Gastrocnemius medialis (tissue), 4 donors: ENCODE measurements around the gene LINGO1. TPM values are rescaled to one million over a fixed set of nuclear protein-coding genes. Genes with fewer than 3 reads are reported as not detected.

ENCODE experiments used
- ATAC-seq, 2 donors: fragments of 150-250 bp; one replicate each; pipeline ENCODE4 v1.9.1; 2016
- DNase-seq, 2 donors: peaks; one replicate each; pipeline ENCODE4 v3.0.0-alpha.2; 2019
- H3K27ac ChIP-seq, 4 donors: fragments of 200-600 bp; sonication (generic); 1 replicate in 1 of 4; 2 replicates in 3 of 4; pipeline ENCODE4 v1.5.1; 2016 to 2018; ENCODE audit warnings: mild to moderate bottlenecking in 2 of 4, moderate library complexity in 1 of 4
- H3K27me3 ChIP-seq, 3 donors: fragments of 200-600 bp; sonication (generic) in 2 of 3; 1 replicate in 1 of 3; 2 replicates in 2 of 3; pipeline versions ENCODE4 v1.5.1 to v1.6.0; 2016 to 2019; ENCODE audit warnings: mild to moderate bottlenecking in 1 of 3, moderate library complexity in 1 of 3
- H3K36me3 ChIP-seq, 2 donors: fragments of 200-600 bp; sonication (generic) in 1 of 2; one replicate each; pipeline ENCODE4 v1.5.1; 2017 to 2018
- H3K4me1 ChIP-seq, 2 donors: fragments of 200-600 bp; sonication (generic) in 1 of 2; one replicate each; pipeline ENCODE4 v1.5.1; 2016 to 2017; ENCODE audit warnings: mild to moderate bottlenecking in 2 of 2
- H3K4me3 ChIP-seq, 4 donors: fragments of 200-600 bp; sonication (generic) in 3 of 4; 1 replicate in 1 of 4; 2 replicates in 3 of 4; pipeline ENCODE4 v1.5.1; 2016 to 2019; ENCODE audit warnings: mild to moderate bottlenecking in 2 of 4
- H3K9me3 ChIP-seq, 3 donors: fragments of 200-600 bp; sonication (generic) in 2 of 3; 1 replicate in 1 of 3; 2 replicates in 2 of 3; pipeline ENCODE4 v1.5.1; 2016 to 2019
- POLR2A ChIP-seq, 2 donors: fragments of 450-650 bp; IDR thresholded peaks; one replicate each; pipeline ENCODE4 v1.6.1; 2017; ENCODE audit warnings: antibody characterized with exemption in 2 of 2, mild to moderate bottlenecking in 2 of 2, moderate library complexity in 2 of 2
- in situ Hi-C, 4 donors: fragments of 200-750 bp; cut with MboI; loops; one replicate each; pipeline versions ENCODE4 v1.15.0 to v1.8.0; 2017; ENCODE audit warnings: low sequenced_read_pairs in 4 of 4
- intact Hi-C: fragments of 100-400 bp; cut with DNase I; formaldehyde crosslinking; loops from one replicate; pipeline ENCODE4 v1.15.1; 2023; ENCODE audit warnings: low total_unique reads
- total RNA-seq, 4 donors: library from RNA; depleted of rRNA; stranded (reverse); fragments of >200 nt; gene quantifications; one replicate each; pipeline versions ENCODE4 v1.1.0 to v1.2.3, GENCODE V29; 2016
- TF ChIP-seq, protein P1 (sequence below), 5 experiments: fragments of 450-650 bp in 3 of 5; fragments of 200-600 bp in 2 of 5; sonication (generic) in 2 of 5; IDR thresholded peaks in 4 of 5; conservative IDR thresholded peaks in 1 of 5; 1 replicate in 4 of 5; 2 replicates in 1 of 5; pipeline ENCODE4 v1.5.1; 2016 to 2019; ENCODE audit warnings: antibody characterized with exemption in 5 of 5, mild to moderate bottlenecking in 3 of 5, moderate library complexity in 3 of 5

The LINGO1 gene, protein sequence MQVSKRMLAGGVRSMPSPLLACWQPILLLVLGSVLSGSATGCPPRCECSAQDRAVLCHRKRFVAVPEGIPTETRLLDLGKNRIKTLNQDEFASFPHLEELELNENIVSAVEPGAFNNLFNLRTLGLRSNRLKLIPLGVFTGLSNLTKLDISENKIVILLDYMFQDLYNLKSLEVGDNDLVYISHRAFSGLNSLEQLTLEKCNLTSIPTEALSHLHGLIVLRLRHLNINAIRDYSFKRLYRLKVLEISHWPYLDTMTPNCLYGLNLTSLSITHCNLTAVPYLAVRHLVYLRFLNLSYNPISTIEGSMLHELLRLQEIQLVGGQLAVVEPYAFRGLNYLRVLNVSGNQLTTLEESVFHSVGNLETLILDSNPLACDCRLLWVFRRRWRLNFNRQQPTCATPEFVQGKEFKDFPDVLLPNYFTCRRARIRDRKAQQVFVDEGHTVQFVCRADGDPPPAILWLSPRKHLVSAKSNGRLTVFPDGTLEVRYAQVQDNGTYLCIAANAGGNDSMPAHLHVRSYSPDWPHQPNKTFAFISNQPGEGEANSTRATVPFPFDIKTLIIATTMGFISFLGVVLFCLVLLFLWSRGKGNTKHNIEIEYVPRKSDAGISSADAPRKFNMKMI
- 10 to 100 TPM in 1 of 4 donors, under 1 TPM in 1, not detected in 2; 0.94 to 12.8 TPM for total RNA-seq

DNA sequence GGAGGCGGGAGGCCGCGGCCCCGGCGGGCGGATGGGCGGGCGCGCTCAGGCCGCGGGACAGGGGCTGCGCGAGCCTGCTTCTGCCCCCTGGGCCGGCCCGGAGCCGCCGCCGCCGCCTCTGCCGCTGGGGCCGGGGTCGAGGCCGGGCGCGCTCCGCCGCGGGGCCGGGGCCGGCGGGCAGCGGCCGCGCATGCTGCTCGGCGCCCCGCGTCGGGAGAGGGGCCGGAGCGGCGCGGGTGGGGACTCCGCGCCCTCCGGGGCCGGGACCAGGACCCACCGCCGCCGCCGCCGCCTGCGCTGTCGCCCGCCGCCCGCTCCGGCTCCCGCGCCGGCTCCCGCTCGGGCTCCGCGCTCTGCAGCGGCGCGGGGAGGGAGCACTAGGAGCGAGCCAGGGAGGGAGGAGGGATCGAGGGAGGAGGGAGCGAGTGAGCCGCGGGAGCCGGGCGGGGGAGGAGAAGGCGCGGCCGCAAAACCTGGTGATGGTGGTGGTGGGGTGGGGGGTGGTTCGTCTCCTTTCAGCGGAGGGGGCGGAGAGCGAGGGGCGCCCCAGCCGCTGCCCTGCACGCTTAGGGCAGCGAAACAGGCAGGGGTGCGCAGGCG lies at the start of gene LINGO1:
Gene LINGO1 (minus strand): TSS at position 379 of the 600 bp plus-strand sequence. CDS start 597 bp downstream, outside the sequence.
- H3K36me3 ChIP-seq, result no peaks in the 10 kb centered on the region
- H3K27me3 ChIP-seq, result peaks cover 42 to 48% (median 47%) of the 10 kb centered on the region in 3 donors
- DNase-seq (no peak), ATAC-seq (no peak)
- intact Hi-C loops (loop anchor here (2.0 to 10.0 kb wide), 2 partner anchors 188 to 608 kb away; no protein-coding TSS in a partner anchor), in situ Hi-C loops (no loop called here)
- H3K9me3 ChIP-seq, result no peaks in the 10 kb centered on the region
- TF ChIP-seq, protein P1, sequence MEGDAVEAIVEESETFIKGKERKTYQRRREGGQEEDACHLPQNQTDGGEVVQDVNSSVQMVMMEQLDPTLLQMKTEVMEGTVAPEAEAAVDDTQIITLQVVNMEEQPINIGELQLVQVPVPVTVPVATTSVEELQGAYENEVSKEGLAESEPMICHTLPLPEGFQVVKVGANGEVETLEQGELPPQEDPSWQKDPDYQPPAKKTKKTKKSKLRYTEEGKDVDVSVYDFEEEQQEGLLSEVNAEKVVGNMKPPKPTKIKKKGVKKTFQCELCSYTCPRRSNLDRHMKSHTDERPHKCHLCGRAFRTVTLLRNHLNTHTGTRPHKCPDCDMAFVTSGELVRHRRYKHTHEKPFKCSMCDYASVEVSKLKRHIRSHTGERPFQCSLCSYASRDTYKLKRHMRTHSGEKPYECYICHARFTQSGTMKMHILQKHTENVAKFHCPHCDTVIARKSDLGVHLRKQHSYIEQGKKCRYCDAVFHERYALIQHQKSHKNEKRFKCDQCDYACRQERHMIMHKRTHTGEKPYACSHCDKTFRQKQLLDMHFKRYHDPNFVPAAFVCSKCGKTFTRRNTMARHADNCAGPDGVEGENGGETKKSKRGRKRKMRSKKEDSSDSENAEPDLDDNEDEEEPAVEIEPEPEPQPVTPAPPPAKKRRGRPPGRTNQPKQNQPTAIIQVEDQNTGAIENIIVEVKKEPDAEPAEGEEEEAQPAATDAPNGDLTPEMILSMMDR (IDR thresholded peaks at IDR 0.05 in 4 of 5, conservative IDR thresholded peaks at IDR 0.05 in 1 of 5), result no peak
- no peak for TF ChIP-seq POLR2A (IDR thresholded peaks at IDR 0.05)
- no peak within 1 kb of the TSS for H3K27ac ChIP-seq
- peaks cover 0 to 11% of the 10 kb centered on the region in 2 donors for H3K4me1 ChIP-seq
- H3K4me3 ChIP-seq, result peak within 1 kb of the TSS; percentile 54 to 73 (median 60)

DNA sequence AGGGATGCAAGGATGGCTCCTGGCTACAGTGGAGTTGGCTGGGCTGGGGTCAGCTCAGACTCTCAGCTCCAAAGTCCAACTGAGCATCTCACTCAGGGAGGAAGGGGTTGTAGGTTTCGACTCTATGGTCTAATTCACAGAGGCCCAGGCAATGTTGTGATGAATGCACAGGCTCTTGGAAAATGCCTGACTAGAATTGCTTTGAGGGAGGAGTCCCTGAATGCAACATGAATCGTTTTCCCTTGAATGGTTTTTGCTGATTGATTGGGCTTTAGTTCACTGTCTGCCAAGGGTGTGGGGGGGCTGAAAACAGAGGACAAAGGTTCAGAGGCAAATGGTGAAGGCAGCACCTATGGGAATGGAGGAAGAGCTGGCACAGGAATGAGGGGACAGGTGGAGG lies 48.6 kb upstream of the LINGO1 start:
- DNase-seq (no peak), ATAC-seq (no peak)
- H3K4me1 ChIP-seq, result no peaks in the 10 kb centered on the region
- TF ChIP-seq POLR2A (IDR thresholded peaks at IDR 0.05), result no peak
- TF ChIP-seq, protein P1 (IDR thresholded peaks at IDR 0.05 in 4 of 5, conservative IDR thresholded peaks at IDR 0.05 in 1 of 5), result no peak
- in situ Hi-C loops, result no loop called here
- H3K36me3 ChIP-seq, result no peaks in the 10 kb centered on the region
- no peaks in the 10 kb centered on the region for H3K9me3 ChIP-seq
- H3K27ac ChIP-seq, result no peak overlapping the region
- H3K27me3 ChIP-seq, result peaks cover 0 to 8% (median 0%) of the 10 kb centered on the region in 3 donors
- no peak overlapping the region for H3K4me3 ChIP-seq
- intact Hi-C loops, result no loop called here

DNA sequence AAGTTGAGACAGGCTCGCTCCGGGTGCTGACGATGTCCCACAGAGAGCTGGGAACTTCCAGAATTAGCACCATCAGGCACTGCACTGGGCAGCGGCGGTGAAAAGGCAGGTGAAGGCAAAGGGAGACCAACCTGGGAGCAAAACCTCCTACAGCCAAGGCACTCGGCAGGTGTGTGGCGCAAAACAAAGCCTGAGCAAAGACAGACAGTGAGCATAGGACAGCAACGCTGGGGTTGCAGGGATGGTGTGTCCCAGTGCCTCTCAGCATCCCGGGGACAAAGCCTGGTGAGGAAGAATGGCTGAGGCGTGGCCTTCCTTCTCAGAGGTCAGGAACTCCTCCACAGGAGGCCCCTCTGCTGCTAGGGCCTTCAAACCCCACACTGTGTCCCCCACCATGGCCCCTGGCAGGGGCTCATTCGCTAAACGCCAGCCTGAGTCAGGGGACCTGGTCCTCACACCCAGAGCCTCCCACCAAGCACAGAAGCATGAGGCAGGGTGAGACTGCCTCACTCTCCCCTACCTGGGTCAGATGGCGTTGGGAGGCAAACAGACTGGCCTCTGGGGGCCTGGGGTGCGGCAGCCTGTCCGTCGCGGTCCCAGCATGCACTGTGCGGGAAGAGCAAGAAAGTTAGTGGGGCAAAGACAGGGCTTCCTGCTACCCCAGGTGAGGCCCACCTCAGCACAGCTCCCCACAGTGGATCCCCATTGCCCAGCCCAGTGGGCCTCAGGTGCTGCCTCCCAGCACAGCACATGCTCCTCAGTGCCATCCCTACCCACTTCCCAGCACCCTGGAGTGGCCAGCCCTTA lies 44.1 kb upstream of the LINGO1 start:
- H3K9me3 ChIP-seq, result no peaks in the 10 kb centered on the region
- ATAC-seq (no peak), DNase-seq (no peak)
- no peaks in the 10 kb centered on the region for H3K36me3 ChIP-seq
- intact Hi-C loops (no loop called here), in situ Hi-C loops (no loop called here)
- H3K27me3 ChIP-seq, result peaks cover under 1 to 12% (median 10%) of the 10 kb centered on the region in 3 donors
- H3K4me1 ChIP-seq, result no peaks in the 10 kb centered on the region
- H3K27ac ChIP-seq, result no peak overlapping the region
- no peak overlapping the region for H3K4me3 ChIP-seq
- TF ChIP-seq POLR2A (IDR thresholded peaks at IDR 0.05), result no peak
- TF ChIP-seq, protein P1 (IDR thresholded peaks at IDR 0.05 in 4 of 5, conservative IDR thresholded peaks at IDR 0.05 in 1 of 5), result no peak

DNA sequence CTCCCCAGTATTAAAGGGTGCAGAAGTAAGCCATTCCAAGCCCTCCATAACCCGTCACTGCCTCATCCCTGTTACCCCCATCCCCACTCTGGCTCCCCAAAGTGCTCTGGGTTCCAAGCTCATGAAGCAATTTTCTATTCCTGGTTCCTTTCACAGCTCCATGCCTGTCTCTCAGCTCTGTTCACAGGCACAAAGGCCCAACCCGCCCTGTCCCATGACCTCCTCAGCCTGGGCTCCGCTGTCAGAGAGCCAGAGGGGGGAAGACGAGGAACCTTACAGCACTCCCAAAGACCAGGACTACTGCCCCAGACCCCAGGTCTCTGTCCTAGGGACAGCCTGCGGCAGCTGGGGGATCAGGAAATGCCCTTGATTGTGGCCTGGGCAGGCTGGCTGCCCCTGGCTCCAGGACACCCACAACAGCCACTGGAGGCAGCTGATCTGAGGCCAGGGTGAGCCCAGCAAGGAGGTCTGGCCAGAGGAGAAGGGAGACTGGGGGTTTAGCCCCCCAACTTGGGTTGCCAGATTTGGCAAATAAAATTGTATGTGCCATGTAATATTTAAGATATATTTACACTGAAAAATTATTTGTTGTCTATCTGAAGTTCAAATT lies 43.2 kb upstream of the LINGO1 start:
- no peaks in the 10 kb centered on the region for H3K4me1 ChIP-seq
- ATAC-seq (no peak), DNase-seq (no peak)
- intact Hi-C loops, result no loop called here
- H3K36me3 ChIP-seq, result no peaks in the 10 kb centered on the region
- TF ChIP-seq POLR2A (IDR thresholded peaks at IDR 0.05), result no peak
- TF ChIP-seq, protein P1 (IDR thresholded peaks at IDR 0.05 in 4 of 5, conservative IDR thresholded peaks at IDR 0.05 in 1 of 5), result no peak
- no peak overlapping the region for H3K27ac ChIP-seq
- H3K9me3 ChIP-seq, result no peaks in the 10 kb centered on the region
- H3K4me3 ChIP-seq, result no peak overlapping the region
- peaks cover 6 to 16% (median 16%) of the 10 kb centered on the region in 3 donors for H3K27me3 ChIP-seq
- in situ Hi-C loops, result no loop called here
